Prostate gland (tissue), 2 donors: ENCODE results near the gene IPO5. TPM values are rescaled to one million over a fixed set of nuclear protein-coding genes. Genes with fewer than 3 reads are reported as not detected.

Source experiments
- DNase-seq: peaks from one replicate; pipeline ENCODE4 v3.0.0-alpha.2; 2019; ENCODE audit warnings: low spot score
- H3K27ac ChIP-seq, 2 donors: fragments of 200-600 bp; sonication (generic); 2 replicates each; pipeline ENCODE4 v1.5.1; 2017 to 2019
- H3K27me3 ChIP-seq: fragments of 200-600 bp; sonication (generic); replicated peaks from 2 replicates; pipeline ENCODE4 v1.5.1; 2019; ENCODE audit not compliant: insufficient read depth
- H3K36me3 ChIP-seq, 2 donors: fragments of 200-600 bp; sonication (generic); 1 replicate in 1 of 2; 2 replicates in 1 of 2; pipeline versions ENCODE4 v1.5.1 to v1.8.1; 2017 to 2019
- H3K4me1 ChIP-seq: fragments of 200-600 bp; sonication (generic); replicated peaks from 2 replicates; pipeline ENCODE4 v1.5.1; 2019
- H3K4me3 ChIP-seq, 2 donors: fragments of 200-600 bp; sonication (generic); 2 replicates each; pipeline ENCODE4 v1.5.1; 2017 to 2019
- H3K9me3 ChIP-seq: fragments of 200-600 bp; sonication (generic); 2 replicates; pipeline ENCODE4 v1.5.1; 2017
- POLR2A ChIP-seq: fragments of 450-650 bp; IDR thresholded peaks from one replicate; pipeline ENCODE4 v1.6.1; 2016; ENCODE audit warnings: antibody characterized with exemption, mild to moderate bottlenecking
- POLR2AphosphoS5 ChIP-seq: sonication (generic); formaldehyde crosslinking; IDR thresholded peaks from one replicate; pipeline ENCODE4 v1.6.1; 2017; ENCODE audit warnings: antibody characterized with exemption
- WGBS: methylation state at CpG from one replicate; pipeline ENCODE4 v1.1.5; 2018; 5-methylcytosine and 5-hydroxymethylcytosine counted together
- intact Hi-C: fragments of 100-400 bp; cut with DNase I; formaldehyde crosslinking; loops from one replicate; pipeline ENCODE4 v1.14.2; 2022
- total RNA-seq, 2 donors: library from RNA; depleted of rRNA; stranded (reverse); fragments of >200 nt; gene quantifications; one replicate each; pipeline ENCODE4 v1.1.0, GENCODE V29; 2016
- TF ChIP-seq, protein P1 (sequence below), 4 experiments: fragments of 200-600 bp in 2 of 4; fragments of 450-650 bp in 2 of 4; sonication (generic) in 2 of 4; IDR thresholded peaks; 1 replicate in 3 of 4; 2 replicates in 1 of 4; pipeline ENCODE4 v1.5.1; 2016 to 2019; ENCODE audit warnings: antibody characterized with exemption in 4 of 4, mild to moderate bottlenecking in 2 of 4, moderate library complexity in 2 of 4

Gene IPO5
- total RNA-seq, 2 donors from 2014 or later, result 59.4 to 117 TPM

DNA sequence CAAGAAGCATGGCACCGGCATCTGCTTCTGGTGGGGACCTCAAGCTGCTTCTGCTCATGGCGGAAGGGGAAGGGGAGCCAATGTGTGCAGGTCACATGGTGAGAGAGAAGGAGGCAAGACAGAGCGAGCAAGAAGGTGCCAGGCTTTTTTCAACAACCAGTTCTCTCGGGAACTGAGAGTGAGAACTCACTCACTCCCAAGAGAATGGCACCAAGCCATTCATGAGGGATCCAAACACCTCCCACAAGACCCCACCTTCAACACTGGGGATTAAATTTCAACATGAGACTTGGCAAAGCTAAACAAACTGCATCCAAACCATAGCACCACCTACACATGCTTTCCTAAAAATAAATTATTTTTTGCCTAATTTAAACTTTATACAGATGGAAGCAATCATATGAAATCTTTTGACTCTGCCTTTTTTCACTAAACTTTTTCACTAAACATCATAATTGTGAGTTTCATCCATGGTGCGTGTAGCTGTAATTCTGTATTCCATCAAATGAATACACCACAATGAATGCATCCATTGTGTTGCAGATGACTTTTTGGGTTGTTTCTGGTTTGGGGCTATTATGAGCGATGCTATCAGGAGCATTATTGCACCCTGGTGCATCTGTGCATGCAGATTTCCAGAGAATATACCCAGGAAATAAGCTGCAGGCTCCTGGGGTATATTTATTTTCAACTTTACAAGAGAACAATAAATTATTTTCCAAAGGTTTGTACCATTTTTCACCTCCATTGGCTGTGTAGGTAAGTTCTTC is 14.6 kb upstream of the IPO5 start:
- no peak overlapping the region for H3K27ac ChIP-seq
- no peak for DNase-seq
- H3K4me3 ChIP-seq, result no peak overlapping the region
- TF ChIP-seq POLR2A, result no peak
- TF ChIP-seq POLR2AphosphoS5, result no peak
- TF ChIP-seq, protein P1, sequence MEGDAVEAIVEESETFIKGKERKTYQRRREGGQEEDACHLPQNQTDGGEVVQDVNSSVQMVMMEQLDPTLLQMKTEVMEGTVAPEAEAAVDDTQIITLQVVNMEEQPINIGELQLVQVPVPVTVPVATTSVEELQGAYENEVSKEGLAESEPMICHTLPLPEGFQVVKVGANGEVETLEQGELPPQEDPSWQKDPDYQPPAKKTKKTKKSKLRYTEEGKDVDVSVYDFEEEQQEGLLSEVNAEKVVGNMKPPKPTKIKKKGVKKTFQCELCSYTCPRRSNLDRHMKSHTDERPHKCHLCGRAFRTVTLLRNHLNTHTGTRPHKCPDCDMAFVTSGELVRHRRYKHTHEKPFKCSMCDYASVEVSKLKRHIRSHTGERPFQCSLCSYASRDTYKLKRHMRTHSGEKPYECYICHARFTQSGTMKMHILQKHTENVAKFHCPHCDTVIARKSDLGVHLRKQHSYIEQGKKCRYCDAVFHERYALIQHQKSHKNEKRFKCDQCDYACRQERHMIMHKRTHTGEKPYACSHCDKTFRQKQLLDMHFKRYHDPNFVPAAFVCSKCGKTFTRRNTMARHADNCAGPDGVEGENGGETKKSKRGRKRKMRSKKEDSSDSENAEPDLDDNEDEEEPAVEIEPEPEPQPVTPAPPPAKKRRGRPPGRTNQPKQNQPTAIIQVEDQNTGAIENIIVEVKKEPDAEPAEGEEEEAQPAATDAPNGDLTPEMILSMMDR (IDR thresholded peaks at IDR 0.05), result no peak
- no peaks in the 10 kb centered on the region for H3K9me3 ChIP-seq
- intact Hi-C loops, result no loop called here
- no peaks in the 10 kb centered on the region for H3K36me3 ChIP-seq
- 68% methylated on average over 6 of the region's 6 CpGs for WGBS
- H3K4me1 ChIP-seq, result no peaks in the 10 kb centered on the region
- H3K27me3 ChIP-seq, result no peaks in the 10 kb centered on the region

DNA sequence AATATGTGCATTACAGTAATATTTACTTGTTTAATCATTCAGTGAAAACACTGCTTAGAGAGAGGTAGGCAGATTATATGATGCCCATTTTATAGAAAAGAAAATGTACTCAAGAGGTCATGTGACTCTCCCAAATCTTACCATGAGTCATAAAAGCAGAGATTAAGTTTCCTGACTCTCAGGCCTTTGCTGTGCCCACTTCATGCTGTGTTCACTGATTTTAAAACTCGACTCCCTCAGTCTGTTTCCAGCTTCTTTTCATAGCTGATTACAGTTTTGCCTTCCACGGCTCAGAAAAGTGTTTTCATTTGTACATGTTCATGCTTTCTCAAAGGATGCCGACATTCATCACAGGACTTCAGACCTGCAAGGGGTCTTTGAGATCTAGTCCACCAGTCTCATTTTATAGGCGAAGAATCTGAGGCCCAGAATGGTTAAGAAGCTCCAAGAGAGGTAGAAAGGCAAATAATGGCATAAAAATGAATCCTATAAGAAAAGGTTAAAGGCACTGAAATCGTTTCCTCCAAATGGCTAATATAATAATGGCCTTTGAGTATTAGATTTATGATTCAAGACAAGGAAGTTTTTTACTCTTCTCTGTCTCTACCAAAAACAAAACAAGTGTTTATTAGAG is 9.0 kb upstream of the IPO5 start:
- no peaks in the 10 kb centered on the region for H3K9me3 ChIP-seq
- no peak overlapping the region for H3K27ac ChIP-seq
- H3K36me3 ChIP-seq, result no peaks in the 10 kb centered on the region
- H3K4me1 ChIP-seq, result no peaks in the 10 kb centered on the region
- no peaks in the 10 kb centered on the region for H3K27me3 ChIP-seq
- intact Hi-C loops, result no loop called here
- 60% methylated on average over 5 of the region's 5 CpGs for WGBS
- DNase-seq, result no peak
- TF ChIP-seq POLR2A (no peak), POLR2AphosphoS5 (no peak)
- TF ChIP-seq, protein P1 (IDR thresholded peaks at IDR 0.05), result no peak
- no peak overlapping the region for H3K4me3 ChIP-seq

DNA sequence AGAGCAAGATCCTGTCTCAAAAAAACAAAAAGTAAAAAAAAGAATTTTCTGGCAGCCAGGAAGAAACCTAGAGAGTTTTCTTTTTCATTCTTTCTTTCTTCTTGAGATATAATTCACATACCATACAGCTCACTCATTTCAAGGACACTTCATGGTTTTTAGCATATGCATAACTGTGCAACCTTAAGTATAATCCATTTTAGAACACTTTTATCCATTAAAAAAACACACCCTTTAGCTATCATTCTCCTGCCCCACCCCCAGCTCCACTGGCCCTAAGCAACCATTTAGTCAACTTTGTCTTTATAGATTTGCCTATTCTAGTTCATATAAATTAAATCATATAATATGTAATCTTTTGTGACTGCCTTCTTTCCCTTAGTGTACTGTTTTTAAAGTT is 8.1 kb upstream of the IPO5 start:
- intact Hi-C loops, result no loop called here

DNA sequence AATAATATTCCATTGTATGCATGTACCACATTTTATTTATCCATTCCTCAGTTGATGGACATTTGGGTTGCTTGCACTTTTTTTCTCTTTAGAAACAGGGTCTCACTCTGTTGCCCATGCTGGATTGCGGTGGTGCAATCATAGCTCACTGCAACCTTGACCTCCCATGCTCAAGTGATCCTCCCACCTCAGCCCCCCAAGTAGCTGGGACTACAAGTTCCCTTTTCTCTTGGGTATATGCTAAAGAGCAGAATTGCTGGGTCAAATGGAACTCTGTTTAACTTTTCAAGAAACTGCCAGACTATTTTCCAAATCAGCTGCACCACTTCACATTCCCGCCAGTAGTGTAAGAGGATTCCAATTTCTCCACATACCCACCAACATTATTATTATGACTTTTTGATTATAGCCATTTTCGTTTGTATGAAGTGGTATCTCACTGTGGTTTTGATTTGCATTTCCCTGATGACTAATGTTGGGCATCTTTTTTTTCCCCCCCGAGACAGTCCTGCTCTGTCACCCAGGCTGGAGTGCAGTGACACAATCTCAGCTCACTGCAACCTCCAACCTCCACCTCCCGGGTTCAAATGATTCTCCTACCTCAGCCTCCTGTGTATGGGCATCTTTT is 7.6 kb upstream of the IPO5 start:
- H3K27me3 ChIP-seq, result no peaks in the 10 kb centered on the region
- intact Hi-C loops, result no loop called here
- no peak overlapping the region for H3K27ac ChIP-seq
- H3K4me3 ChIP-seq, result no peak overlapping the region
- TF ChIP-seq, protein P1 (IDR thresholded peaks at IDR 0.05), result no peak
- no peak for TF ChIP-seq POLR2A
- no peak for TF ChIP-seq POLR2AphosphoS5
- no peaks in the 10 kb centered on the region for H3K9me3 ChIP-seq
- DNase-seq, result no peak
- no peaks in the 10 kb centered on the region for H3K4me1 ChIP-seq
- WGBS, result 93% methylated on average over 5 of the region's 5 CpGs
- no peaks in the 10 kb centered on the region for H3K36me3 ChIP-seq

More for the DNA sequence above, 8.1 kb upstream of the IPO5 start:
- Histone ChIP-seq H3K9me3 (no peaks in the 10 kb centered on the region), H3K27me3 (no peaks in the 10 kb centered on the region), H3K27ac (no peak overlapping the region), H3K36me3 (no peaks in the 10 kb centered on the region), H3K4me1 (no peaks in the 10 kb centered on the region), H3K4me3 (no peak overlapping the region)
- no peak for TF ChIP-seq POLR2A
- TF ChIP-seq, protein P1 (IDR thresholded peaks at IDR 0.05), result no peak
- no peak for TF ChIP-seq POLR2AphosphoS5
- no peak for DNase-seq
